ENCODE measurements around the gene SPCS1. TPM values are rescaled to one million over a fixed set of nuclear protein-coding genes. Genes with fewer than 3 reads are reported as not detected.

The SPCS1 gene
- total and polyA plus RNA-seq, 12 donors = 21.7 to 122 (median 82.2) TPM

GRCh38 chr3:52715714-52716305 lies 9.9 kb downstream of the SPCS1 start:
- peaks cover 0 to 16% (median 0%) of the 10 kb centered on the region in 9 donors for H3K4me1 ChIP-seq
- H3K9me3 ChIP-seq = peaks cover 0 to 18% (median 0%) of the 10 kb centered on the region in 11 donors
- 93 to 94% methylated on average over 11 of the region's 11 CpGs for WGBS, 2 donors
- ATAC-seq = peak in 1 of 8 donors; percentile 13
- H3K4me3 ChIP-seq = no peak overlapping the region
- H3K27ac ChIP-seq = no peak overlapping the region
- intact Hi-C loops (cut with DNase I) = no loop called here
- no peaks in the 10 kb centered on the region for H3K27me3 ChIP-seq
- H3K36me3 ChIP-seq = peaks cover 0 to 45% (median 9%) of the 10 kb centered on the region in 9 donors
- no peak for DNase-seq
- TF ChIP-seq CTCF (IDR thresholded peaks at IDR 0.05) = no peak

- intact Hi-C loops (cut with DNase I) = no loop called here
- peaks cover 0 to 38% (median 6%) of the 10 kb centered on the region in 9 donors for H3K36me3 ChIP-seq
- no peaks in the 10 kb centered on the region for H3K27me3 ChIP-seq
- no peak for TF ChIP-seq CTCF (IDR thresholded peaks at IDR 0.05)
- H3K27ac ChIP-seq = no peak overlapping the region
- peaks cover 0 to 27% (median 0%) of the 10 kb centered on the region in 9 donors for H3K4me1 ChIP-seq
- ATAC-seq = no peak
- no peak overlapping the region for H3K4me3 ChIP-seq
- no peak for DNase-seq
- peaks cover 0 to 18% (median 0%) of the 10 kb centered on the region in 11 donors for H3K9me3 ChIP-seq
These were observed 13.7 kb downstream of the SPCS1 start for GRCh38 chr3:52719618-52720017.

GRCh38 chr3:52721002-52721729 lies 15.3 kb downstream of the SPCS1 start:
- Histone ChIP-seq H3K9me3 (peaks cover 0 to 18% (median 0%) of the 10 kb centered on the region in 11 donors), H3K36me3 (peaks cover 0 to 32% (median 6%) of the 10 kb centered on the region in 9 donors), H3K27ac (peak overlapping the region in 1 of 10 donors; percentile 53), H3K4me3 (no peak overlapping the region), H3K27me3 (no peaks in the 10 kb centered on the region), H3K4me1 (peaks cover 0 to 23% (median 0%) of the 10 kb centered on the region in 9 donors)
- 86 to 94% methylated on average over 6 of the region's 6 CpGs for WGBS, 2 donors
- intact Hi-C loops (cut with DNase I) = no loop called here
- no peak for DNase-seq
- ATAC-seq = peak in 3 of 8 donors; percentile 16 to 69 (median 51)
- no peak for TF ChIP-seq CTCF (IDR thresholded peaks at IDR 0.05)

- ATAC-seq = no peak
These were observed 15.8 kb downstream of the SPCS1 start for GRCh38 chr3:52721730-52722008.

More at GRCh38 chr3:52721730-52722008, 15.8 kb downstream of the SPCS1 start:
- Histone ChIP-seq H3K27ac (no peak overlapping the region), H3K27me3 (no peaks in the 10 kb centered on the region), H3K4me1 (peaks cover 0 to 23% (median 0%) of the 10 kb centered on the region in 9 donors), H3K4me3 (no peak overlapping the region), H3K9me3 (peaks cover 0 to 18% (median 0%) of the 10 kb centered on the region in 11 donors), H3K36me3 (peaks cover 0 to 32% (median 6%) of the 10 kb centered on the region in 9 donors)
- DNase-seq = no peak
- intact Hi-C loops (cut with DNase I) = no loop called here
- no peak for TF ChIP-seq CTCF (IDR thresholded peaks at IDR 0.05)
- 90 to 100% methylated on average over 1 of the region's 1 CpG for WGBS, 2 donors

Data from heart right ventricle (tissue), 16 donors.